ENCODE results near the gene VIPAS39. TPM values are rescaled to one million over a fixed set of nuclear protein-coding genes. Genes with fewer than 3 reads are reported as not detected.

Gene VIPAS39
- total RNA-seq, 2 experiments from 2014 or later = 15.8 to 18.3 TPM

- CTCF ChIA-PET = no interaction called here
- POLR2A ChIA-PET = no interaction called here
Measured at GRCh38 chr14:77474479-77475177, 17.2 kb upstream of the VIPAS39 start.

DNA sequence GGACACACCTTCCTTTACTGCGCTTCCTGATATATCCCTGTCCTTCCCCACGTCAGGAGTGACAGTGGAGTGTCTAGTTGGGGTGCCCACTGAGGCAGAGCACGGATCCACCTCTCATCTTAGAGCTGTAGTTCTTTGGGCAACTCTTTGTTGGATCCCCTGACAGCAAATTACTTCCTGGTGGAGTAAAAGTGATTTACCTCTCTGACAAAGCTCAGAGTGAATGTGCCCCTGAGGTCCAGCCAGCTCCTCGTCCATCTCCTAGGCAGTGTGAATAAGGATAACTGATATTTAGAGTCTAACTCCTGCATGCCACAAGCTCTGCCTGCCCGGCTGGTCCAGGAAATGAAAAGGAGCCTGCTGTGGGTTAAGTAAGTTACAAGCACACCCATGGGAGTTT lies 16.5 kb upstream of the VIPAS39 start:
- POLR2A ChIA-PET = no interaction called here
- CTCF ChIA-PET = no interaction called here

DNA sequence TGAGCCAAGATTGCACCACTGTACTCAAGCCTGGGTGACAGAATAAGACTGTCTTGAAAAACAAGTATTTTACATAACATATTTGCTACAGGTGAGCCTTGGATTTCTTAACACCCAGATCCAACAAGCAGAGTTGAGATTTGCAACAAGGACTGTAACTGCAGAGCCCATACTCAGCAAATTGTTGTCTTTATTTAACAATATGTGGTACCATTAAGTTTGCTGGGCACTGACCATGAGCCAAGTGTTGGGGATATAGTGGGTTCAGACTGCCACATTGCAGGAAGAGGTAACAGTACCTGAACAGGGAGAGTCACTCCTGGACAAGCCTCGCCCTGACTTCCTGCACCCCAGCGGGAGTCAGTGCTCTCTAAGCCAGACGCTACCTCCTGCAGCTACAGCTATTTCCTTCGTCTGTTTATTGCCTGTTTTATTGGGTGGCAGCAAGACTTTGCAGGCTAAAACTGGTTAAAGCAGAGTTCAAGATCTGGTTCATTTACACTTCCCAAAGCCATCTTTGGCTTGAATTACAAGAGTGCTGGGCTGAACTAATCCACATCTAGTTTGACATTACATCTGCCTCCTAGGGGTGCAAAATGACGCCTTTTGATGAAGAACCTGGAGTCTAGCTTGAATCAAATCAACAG lies 12.9 kb upstream of the VIPAS39 start:
- CTCF ChIA-PET = no interaction called here
- POLR2A ChIA-PET = interaction anchor here (0.5 kb wide), 1 partner anchor 10 kb away, joined by 3 read pairs; no protein-coding TSS in a partner anchor

DNA sequence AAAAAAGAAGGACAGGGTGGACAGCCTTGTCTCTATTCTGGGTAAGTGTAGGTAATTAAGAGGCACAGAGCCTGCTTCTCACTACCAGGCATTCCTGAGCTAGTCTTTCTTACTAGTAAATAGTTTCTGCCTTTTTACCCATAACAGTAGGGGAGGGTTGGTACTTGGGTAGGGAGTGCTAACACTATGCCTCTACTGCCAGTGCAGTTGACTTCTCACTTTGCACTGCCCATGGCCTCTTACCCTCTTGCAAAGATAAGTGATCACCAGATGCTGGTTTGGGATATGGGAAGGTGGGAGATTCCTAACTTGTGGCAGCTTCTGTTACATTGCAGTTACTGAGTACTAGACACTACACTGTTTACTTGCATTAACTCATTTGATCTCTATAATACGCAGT lies 12.1 kb upstream of the VIPAS39 start:
- CTCF ChIA-PET = interaction anchor here (1.3 kb wide), 1 partner anchor 18 kb away, joined by 3 read pairs; no protein-coding TSS in a partner anchor
- POLR2A ChIA-PET = no interaction called here

DNA sequence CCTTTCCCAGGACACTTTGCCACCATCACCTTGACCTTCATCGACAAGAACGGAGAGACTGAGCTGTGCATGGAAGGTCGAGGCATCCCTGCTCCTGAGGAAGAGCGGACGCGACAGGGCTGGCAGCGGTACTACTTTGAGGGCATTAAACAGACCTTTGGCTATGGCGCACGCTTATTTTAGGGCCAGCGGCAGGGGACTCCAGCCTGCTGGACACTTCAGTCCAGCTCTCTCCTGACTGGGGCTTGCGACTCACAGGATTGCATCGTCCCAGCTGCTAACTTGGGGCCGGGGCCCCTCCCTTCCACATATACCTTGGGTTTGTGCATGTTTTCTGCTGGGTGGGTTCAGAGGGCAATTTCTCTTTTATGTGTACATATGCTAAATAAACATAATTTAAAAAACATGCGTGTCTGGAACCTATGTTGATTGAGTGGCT lies 11.7 kb upstream of the VIPAS39 start:
- ChIA-PET POLR2A (no interaction called here), CTCF (interaction anchor here (1.3 kb wide), 1 partner anchor 18 kb away, joined by 3 read pairs; no protein-coding TSS in a partner anchor)

- ChIA-PET POLR2A (no interaction called here), CTCF (interaction anchor here (1.0 kb wide), 1 partner anchor 224 kb away, joined by 3 read pairs; no protein-coding TSS in a partner anchor)
Measured at GRCh38 chr14:77467801-77468200, 10.4 kb upstream of the VIPAS39 start.

DNA sequence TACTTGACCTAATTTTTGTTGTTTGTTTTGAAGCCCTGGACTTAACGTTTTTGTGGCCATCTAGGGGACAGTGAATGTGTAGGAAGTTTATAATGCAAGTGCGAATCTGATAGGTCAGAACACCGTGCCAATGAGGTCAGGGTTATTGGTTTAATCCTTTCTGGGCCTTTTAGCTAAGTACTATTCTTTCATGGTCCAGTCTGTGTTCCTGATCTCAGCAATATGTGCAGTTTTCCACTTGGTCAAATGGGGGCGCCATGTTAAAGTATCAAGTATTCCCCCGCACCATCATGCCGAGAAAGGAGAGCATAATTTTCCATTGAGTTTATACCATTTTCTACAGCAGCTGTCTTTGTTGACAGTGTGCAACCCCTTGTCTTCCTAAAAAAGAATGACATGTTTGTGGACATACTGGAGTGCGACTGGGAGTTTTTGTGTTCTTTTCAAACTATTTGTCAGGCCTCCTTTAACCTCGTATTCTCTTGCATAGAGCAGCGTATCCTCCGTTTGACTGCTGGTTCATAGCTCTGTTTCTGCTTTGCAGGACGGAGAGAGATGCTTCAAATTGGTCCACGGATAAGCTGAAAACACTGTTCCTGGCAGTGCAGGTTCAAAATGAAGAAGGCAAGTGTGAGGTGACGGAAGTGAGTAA lies 1.8 kb upstream of the VIPAS39 start:
- POLR2A ChIA-PET = interaction anchor here (0.5 to 1.3 kb wide), 5 partner anchors 82 to 435 kb away, joined by 4 to 8 read pairs (median 5); partner anchors contain the start of genes GSTZ1, SAMD15 and TMED8
- CTCF ChIA-PET = interaction anchor here (1.0 to 1.6 kb wide), 5 partner anchors 48 to 249 kb away, joined by 3 to 4 read pairs (median 3); partner anchors contain the start of genes ALKBH1, GSTZ1, POMT2 and SLIRP

GRCh38 chr14:77458249-77458950 lies 999 bp upstream of the VIPAS39 start:
- ChIA-PET CTCF (interaction anchor here (1.0 to 1.6 kb wide), 5 partner anchors 49 to 250 kb away, joined by 3 to 4 read pairs (median 3); partner anchors contain the start of genes ALKBH1, GSTZ1, POMT2 and SLIRP), POLR2A (interaction anchor here (0.5 to 1.3 kb wide), 7 partner anchors 14 to 434 kb away, joined by 3 to 8 read pairs (median 4); partner anchors contain the start of genes GSTZ1, SAMD15 and TMED8)

- POLR2A ChIA-PET = interaction anchor here (0.7 kb wide), 1 partner anchor 282 kb away, joined by 3 read pairs; no protein-coding TSS in a partner anchor
- CTCF ChIA-PET = no interaction called here
Measured at GRCh38 chr14:77457115-77457521, 283 bp downstream of the VIPAS39 start.

- ChIA-PET POLR2A (no interaction called here), CTCF (no interaction called here)
Measured at GRCh38 chr14:77455966-77456640, 1.3 kb downstream of the VIPAS39 start.

DNA sequence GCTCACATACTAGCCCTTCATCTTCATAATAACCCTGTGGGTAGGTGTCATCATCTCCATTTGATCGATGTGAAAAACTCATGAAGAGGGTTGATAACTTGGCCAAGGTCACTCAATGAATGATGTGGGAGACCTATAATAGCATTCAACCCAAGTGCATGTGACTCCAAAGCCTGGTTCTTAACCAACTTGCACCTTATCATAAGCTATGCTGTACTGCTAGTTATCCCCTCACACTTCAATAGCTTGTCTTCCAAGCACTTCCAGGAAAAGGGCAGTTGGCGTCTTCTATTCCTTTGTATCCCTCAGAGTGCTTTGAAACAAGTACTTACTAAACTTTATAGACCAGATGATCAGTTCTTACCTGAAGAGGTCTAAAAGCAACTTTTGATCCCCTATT lies 15.2 kb downstream of the VIPAS39 start:
- CTCF ChIA-PET = no interaction called here
- POLR2A ChIA-PET = no interaction called here

GRCh38 chr14:77439861-77440260 lies 17.5 kb downstream of the VIPAS39 start:
- ChIA-PET CTCF (no interaction called here), POLR2A (no interaction called here)

GRCh38 chr14:77438596-77438995 lies 18.8 kb downstream of the VIPAS39 start:
- CTCF ChIA-PET = no interaction called here

DNA sequence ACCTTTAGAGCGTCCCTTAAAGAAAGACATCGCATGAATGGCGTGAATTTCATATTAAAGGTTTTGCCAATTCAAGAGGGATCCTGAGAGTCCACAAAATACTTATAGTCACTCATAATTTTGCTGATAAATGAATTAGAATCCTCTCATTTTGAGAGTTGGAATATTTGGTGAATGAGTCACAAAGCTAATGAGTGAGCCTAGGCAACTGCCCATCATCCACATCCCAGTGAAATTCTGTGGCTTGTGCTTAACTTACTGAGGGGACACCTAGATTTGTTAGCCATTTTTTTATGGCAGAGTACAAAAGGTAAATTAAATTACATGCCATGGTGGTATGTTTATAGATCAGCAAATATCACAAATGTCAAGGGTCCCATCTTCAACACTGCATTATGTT lies 21.4 kb downstream of the VIPAS39 start:
- POLR2A ChIA-PET = no interaction called here
- CTCF ChIA-PET = no interaction called here

More at GRCh38 chr14:77438596-77438995, 18.8 kb downstream of the VIPAS39 start:
- POLR2A ChIA-PET = no interaction called here

GRCh38 chr14:77426396-77426795 lies 31.0 kb downstream of the VIPAS39 start:
- CTCF ChIA-PET = no interaction called here
- POLR2A ChIA-PET = no interaction called here

GRCh38 chr14:77424862-77425261 lies 32.5 kb downstream of the VIPAS39 start:
- POLR2A ChIA-PET = no interaction called here
- CTCF ChIA-PET = no interaction called here

DNA sequence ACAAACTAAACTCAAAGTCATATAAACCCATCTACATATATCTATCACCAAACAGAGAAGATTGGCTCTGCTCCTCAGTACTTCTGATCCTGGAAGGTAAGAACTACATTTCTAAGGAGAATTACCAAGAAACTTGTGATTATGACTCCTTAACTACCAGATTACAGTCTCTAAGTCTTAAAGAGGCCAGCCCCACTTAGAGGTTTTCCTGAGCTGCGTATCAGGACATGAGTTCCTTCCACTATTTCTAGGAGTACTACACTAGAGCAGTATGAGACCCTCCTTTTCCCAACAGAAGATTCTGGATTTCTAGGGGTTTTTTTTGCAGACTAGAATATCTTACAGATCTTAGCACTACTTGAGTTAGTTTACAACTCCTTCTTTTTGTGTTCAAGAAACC lies 34.0 kb downstream of the VIPAS39 start, which contains the start of gene NOXRED1:
TSS of gene NOXRED1 (minus strand) at position 101 of the 400 bp plus-strand sequence. CDS start 634 bp downstream, outside the sequence.
- CTCF ChIA-PET = no interaction called here

DNA sequence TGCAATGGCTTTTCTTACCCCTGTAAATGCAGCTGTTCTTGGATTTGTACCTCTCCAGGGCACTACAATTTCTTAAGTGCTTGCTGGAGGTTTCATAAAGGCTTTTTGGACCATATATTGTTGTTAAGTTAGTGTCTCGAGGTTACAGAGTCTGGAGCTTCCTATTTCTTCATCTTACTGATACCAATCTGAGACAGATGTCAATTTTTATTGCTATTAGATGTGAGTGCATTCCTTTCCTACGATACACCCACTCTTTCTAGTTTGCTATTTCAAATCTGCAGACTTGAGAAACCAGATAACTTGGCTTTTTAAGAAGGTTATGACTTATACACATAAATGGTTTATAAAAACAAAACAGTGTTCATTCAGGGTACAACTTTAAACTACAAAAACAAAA lies 36.2 kb downstream of the VIPAS39 start:
- POLR2A ChIA-PET = no interaction called here
- CTCF ChIA-PET = no interaction called here

More for the DNA sequence above, 34.0 kb downstream of the VIPAS39 start, which contains the start of gene NOXRED1:
- POLR2A ChIA-PET = no interaction called here

- POLR2A ChIA-PET = no interaction called here
Measured at GRCh38 chr14:77416836-77417235, 40.6 kb downstream of the VIPAS39 start.

More at GRCh38 chr14:77416836-77417235, 40.6 kb downstream of the VIPAS39 start:
- CTCF ChIA-PET = no interaction called here

All from activated CD8-positive, alpha-beta memory T cell treated with anti-CD3 and anti-CD28 coated beads for 36 hours (primary cell).